ENCODE data around the gene CYFIP1.

The CYFIP1 gene

DNA sequence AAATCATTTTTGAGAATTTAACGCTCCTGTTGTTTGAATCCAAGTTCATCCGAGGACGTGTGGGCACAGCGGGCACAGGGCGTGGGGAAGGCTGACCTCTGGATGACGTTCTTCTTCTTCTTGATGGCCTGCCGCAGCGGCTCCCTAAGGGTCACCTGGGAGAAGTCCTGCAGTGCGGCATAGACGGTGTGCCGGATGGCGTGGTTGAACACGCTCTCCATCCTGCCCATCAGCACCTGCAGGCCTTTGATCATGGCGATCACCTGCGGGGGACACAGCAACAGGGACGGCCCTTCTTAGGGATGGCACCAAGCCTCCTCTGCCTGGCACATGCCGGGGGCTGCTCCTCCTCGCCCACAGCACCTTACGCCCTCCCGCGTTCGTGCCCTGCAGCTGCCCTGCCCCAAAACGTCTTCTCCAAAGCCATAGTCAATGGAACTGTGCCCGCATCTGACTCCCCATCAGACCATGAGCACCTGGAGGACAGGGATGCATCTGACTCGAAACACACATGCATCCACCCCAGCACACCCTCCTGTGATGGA is 61.5 kb downstream of the CYFIP1 start:
- Histone ChIP-seq H3K27me3 (ENCODE audit: insufficient read depth, low read depth) (no peaks in the 10 kb centered on the region), H4K20me1 (ENCODE audit: insufficient read depth) (no peaks in the 10 kb centered on the region), H3K4me2 (no peak overlapping the region), H3K4me1 (ENCODE audit: low read depth, poor library complexity, severe bottlenecking) (no peaks in the 10 kb centered on the region), H3K27ac (no peak overlapping the region), H3K4me3 (IDR thresholded peaks at IDR 0.05; ENCODE audit: insufficient read depth, low read depth, low read length) (no peak overlapping the region), H3K9ac (no peak overlapping the region), H3K79me2 (ENCODE audit: insufficient read depth, low read depth) (no peaks in the 10 kb centered on the region), H3K36me3 (ENCODE audit: insufficient read depth) (no peaks in the 10 kb centered on the region), H2AFZ (ENCODE audit: low read depth) (no peak overlapping the region)
- TF ChIP-seq, protein P1, sequence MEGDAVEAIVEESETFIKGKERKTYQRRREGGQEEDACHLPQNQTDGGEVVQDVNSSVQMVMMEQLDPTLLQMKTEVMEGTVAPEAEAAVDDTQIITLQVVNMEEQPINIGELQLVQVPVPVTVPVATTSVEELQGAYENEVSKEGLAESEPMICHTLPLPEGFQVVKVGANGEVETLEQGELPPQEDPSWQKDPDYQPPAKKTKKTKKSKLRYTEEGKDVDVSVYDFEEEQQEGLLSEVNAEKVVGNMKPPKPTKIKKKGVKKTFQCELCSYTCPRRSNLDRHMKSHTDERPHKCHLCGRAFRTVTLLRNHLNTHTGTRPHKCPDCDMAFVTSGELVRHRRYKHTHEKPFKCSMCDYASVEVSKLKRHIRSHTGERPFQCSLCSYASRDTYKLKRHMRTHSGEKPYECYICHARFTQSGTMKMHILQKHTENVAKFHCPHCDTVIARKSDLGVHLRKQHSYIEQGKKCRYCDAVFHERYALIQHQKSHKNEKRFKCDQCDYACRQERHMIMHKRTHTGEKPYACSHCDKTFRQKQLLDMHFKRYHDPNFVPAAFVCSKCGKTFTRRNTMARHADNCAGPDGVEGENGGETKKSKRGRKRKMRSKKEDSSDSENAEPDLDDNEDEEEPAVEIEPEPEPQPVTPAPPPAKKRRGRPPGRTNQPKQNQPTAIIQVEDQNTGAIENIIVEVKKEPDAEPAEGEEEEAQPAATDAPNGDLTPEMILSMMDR (conservative IDR thresholded peaks at IDR 0.05; ENCODE audit: low read depth, low read length): no peak

GRCh38 chr15:22918056-22918455 is 62.1 kb downstream of the CYFIP1 start:
- H3K4me3 ChIP-seq (IDR thresholded peaks at IDR 0.05; ENCODE audit: insufficient read depth, low read depth, low read length): no peak overlapping the region
- H3K4me1 ChIP-seq (ENCODE audit: low read depth, poor library complexity, severe bottlenecking): no peaks in the 10 kb centered on the region
- H2AFZ ChIP-seq (ENCODE audit: low read depth): no peak overlapping the region
- H3K27me3 ChIP-seq (ENCODE audit: insufficient read depth, low read depth): no peaks in the 10 kb centered on the region
- no peaks in the 10 kb centered on the region for H3K36me3 ChIP-seq (ENCODE audit: insufficient read depth)
- no peaks in the 10 kb centered on the region for H4K20me1 ChIP-seq (ENCODE audit: insufficient read depth)
- H3K79me2 ChIP-seq (ENCODE audit: insufficient read depth, low read depth): no peaks in the 10 kb centered on the region
- TF ChIP-seq, protein P1 (conservative IDR thresholded peaks at IDR 0.05; ENCODE audit: low read depth, low read length): no peak
- H3K27ac ChIP-seq: no peak overlapping the region
- no peak overlapping the region for H3K4me2 ChIP-seq
- no peak overlapping the region for H3K9ac ChIP-seq

DNA sequence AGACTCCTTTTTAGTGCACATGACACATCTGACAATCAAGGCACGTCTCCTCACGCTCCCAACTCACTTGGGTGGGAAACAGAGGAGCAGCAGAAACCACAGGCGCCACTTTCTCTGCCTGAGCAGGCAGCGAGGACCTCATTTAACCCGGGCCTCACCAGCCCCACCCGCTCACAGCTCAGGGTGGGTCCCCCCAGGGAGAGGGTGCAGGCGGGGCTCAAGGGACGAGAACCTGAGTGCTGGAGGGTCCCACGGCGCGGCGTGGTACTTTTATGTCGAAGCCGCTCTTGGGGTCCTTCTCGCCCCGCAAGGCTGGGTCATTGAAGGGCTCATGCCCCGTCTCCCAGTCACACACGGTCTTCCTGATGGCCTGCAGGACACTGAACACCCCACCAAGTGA is 62.6 kb downstream of the CYFIP1 start:
- no peaks in the 10 kb centered on the region for H4K20me1 ChIP-seq (ENCODE audit: insufficient read depth)
- no peaks in the 10 kb centered on the region for H3K79me2 ChIP-seq (ENCODE audit: insufficient read depth, low read depth)
- no peak overlapping the region for H3K4me2 ChIP-seq
- H3K4me1 ChIP-seq (ENCODE audit: low read depth, poor library complexity, severe bottlenecking): no peaks in the 10 kb centered on the region
- H3K4me3 ChIP-seq (IDR thresholded peaks at IDR 0.05; ENCODE audit: insufficient read depth, low read depth, low read length): no peak overlapping the region
- TF ChIP-seq, protein P1 (conservative IDR thresholded peaks at IDR 0.05; ENCODE audit: low read depth, low read length): no peak
- H3K27me3 ChIP-seq (ENCODE audit: insufficient read depth, low read depth): no peaks in the 10 kb centered on the region
- H3K27ac ChIP-seq: no peak overlapping the region
- no peaks in the 10 kb centered on the region for H3K36me3 ChIP-seq (ENCODE audit: insufficient read depth)
- H2AFZ ChIP-seq (ENCODE audit: low read depth): no peak overlapping the region
- H3K9ac ChIP-seq: no peak overlapping the region

- Histone ChIP-seq H3K4me1 (ENCODE audit: low read depth, poor library complexity, severe bottlenecking) (no peaks in the 10 kb centered on the region), H3K9ac (no peak overlapping the region), H4K20me1 (ENCODE audit: insufficient read depth) (no peaks in the 10 kb centered on the region), H3K36me3 (ENCODE audit: insufficient read depth) (no peaks in the 10 kb centered on the region), H2AFZ (ENCODE audit: low read depth) (no peak overlapping the region), H3K79me2 (ENCODE audit: insufficient read depth, low read depth) (no peaks in the 10 kb centered on the region), H3K4me2 (no peak overlapping the region), H3K4me3 (IDR thresholded peaks at IDR 0.05; ENCODE audit: insufficient read depth, low read depth, low read length) (no peak overlapping the region), H3K27me3 (ENCODE audit: insufficient read depth, low read depth) (no peaks in the 10 kb centered on the region), H3K27ac (no peak overlapping the region)
- TF ChIP-seq, protein P1 (conservative IDR thresholded peaks at IDR 0.05; ENCODE audit: low read depth, low read length): no peak
These were observed 63.4 kb downstream of the CYFIP1 start for GRCh38 chr15:22916606-22917350.

Measured in KMS-11 (cell line).